AG08395 (cell line): ENCODE data around the gene ADAMTSL2.
A peak's percentile ranks its signal among the peaks of the same experiment; 100 is the strongest.
"Not testable (repeated sequence)": the region's sequence is repeated elsewhere in the genome, so short reads cannot be mapped to it uniquely, and the experiment has no call there.

ENCODE experiments used
- DNase-seq: peaks from one replicate; pipeline ENCODE4 v3.0.0; 2012; ENCODE audit warnings: mixed read lengths, low spot score

Gene ADAMTSL2

DNA sequence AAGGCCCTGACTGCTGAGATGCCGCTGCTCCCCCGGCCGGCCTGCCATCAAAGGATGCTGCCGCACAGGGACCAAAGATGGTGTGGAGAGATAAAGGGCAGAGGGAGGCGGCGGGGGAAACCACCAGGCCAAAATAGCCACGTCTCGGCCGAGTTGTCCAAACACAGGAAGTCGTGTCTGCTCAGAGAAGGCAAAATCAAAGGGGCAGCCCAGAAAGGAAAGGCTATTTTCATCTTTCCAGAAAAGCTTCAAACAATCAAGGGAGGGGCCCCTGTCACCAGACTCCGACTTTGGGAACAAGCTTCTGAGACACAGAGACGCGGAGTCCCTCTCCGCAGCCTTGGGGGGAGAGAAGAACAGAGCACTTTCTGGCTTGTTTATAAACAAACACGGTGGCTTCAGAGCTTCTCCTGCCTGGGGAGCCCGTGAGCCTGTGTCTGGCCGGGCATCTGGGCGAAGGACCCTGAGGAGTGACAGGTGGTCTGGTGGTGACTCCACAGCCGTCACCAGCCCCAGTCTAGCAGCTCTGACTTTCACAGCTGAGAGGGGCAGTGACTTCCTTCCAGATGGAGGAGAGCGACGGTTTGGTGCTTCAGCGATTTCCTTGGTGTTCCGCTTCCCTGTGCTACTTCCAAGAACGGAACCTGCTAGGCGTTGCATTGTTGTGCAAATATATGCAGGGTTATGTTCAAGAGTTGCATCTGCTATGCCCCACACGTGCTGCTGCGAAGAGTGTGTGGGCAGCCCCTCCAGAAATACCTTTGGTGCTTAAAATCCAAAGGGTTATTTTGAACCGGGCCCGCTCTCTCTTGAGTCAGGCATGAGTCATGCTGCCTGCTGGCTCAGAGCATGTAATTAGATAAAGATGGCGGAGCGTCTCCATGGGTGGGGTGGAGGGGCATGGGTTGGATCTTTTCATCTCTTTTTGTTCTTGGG is 24.0 kb downstream of the ADAMTSL2 start:
- peak; percentile 92 for DNase-seq

DNA sequence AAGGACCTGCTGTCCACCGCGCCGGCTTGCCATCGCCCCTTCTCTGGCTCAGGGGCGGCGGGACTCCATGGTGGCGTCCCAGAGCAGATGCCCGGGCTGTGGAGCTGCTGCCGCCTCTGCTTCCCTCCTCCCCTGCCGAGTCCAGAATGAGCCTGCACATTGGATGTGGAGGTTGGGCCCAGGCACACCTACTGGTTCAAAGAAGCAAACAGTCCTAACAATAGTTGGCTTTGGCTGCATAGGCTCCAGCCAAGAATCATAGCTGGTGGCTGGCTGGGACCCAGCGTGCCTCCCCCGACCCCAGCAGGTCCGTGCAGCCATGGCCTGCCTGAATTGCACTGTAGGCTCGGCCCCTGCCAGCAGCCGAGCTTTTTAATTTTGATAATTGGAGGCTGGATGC is 25.8 kb downstream of the ADAMTSL2 start:
- no peak for DNase-seq

DNA sequence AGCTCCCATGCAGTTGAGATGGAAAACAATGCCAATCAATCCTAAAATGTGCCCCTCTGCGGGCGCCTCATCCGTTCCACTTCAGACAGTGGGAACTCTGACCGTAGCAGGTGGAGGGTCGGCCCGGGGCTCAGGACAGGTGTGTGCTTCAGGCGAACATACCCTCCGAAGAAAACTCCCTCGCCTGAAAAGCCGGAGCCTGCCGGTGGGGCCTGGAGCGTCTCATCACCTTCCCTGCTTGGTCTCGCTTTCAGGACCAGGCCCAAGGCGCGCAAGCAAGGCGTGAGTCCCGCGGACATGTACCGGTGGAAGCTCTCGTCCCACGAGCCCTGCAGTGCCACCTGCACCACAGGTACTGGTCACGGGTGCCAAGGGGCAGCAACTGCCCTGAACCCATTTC is 26.4 kb downstream of the ADAMTSL2 start:
- no peak for DNase-seq

DNA sequence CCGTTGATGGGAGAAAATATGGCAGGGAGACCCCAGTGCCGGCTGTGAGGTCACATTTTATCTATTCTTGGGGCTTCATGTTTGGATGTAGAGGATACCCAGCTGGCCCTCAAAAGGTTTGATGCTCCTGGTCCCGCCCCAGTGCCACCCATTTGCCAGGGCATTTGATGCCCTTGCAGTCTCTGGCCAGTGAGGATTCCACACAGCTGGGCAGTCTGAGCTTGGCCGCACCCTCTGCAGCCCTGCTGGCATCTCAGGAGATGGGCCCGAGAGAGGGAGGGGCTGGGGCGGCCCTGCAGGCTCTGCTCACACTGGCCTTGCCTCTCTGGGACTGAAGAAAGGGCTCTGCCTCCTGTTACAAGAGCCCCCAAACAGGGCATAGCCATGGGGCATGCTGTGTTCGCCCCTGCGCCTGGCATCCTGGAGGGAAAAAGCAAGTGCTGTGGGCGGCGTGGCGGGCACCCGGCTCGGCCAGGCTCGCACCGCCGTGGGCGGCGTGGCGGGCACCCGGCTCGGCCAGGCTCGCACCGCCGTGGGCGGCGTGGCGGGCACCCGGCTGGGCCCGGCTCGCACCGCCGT is 27.6 kb downstream of the ADAMTSL2 start:
- DNase-seq = no peak

DNA sequence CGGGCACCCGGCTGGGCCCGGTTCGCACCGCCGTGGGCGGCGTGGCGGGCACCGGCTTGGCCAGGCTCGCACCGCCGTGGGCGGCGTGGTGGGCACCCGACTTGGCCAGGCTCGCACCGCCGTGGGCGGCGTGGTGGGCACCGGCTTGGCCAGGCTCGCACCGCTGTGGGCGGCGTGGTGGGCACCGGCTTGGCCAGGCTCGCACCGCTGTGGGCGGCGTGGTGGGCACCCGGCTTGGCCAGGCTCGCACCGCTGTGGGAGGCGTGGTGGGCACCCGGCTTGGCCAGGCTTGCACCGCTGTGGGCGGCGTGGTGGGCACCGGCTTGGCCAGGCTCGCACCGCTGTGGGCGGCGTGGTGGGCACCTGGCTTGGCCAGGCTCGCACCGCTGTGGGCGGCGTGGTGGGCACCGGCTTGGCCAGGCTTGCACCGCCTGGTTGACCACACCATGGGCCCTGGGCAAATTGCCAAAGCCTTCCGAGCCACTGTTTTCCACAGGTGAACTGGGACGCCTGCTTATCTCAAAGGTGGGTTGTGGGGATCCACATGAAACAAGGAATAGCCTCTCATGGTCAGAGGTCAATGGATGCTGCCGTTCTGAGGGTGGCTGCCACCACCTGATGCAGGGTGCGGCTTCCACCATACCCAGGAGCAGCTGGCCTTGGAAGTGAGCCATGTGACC is 28.2 kb downstream of the ADAMTSL2 start:
- DNase-seq = no peak

DNA sequence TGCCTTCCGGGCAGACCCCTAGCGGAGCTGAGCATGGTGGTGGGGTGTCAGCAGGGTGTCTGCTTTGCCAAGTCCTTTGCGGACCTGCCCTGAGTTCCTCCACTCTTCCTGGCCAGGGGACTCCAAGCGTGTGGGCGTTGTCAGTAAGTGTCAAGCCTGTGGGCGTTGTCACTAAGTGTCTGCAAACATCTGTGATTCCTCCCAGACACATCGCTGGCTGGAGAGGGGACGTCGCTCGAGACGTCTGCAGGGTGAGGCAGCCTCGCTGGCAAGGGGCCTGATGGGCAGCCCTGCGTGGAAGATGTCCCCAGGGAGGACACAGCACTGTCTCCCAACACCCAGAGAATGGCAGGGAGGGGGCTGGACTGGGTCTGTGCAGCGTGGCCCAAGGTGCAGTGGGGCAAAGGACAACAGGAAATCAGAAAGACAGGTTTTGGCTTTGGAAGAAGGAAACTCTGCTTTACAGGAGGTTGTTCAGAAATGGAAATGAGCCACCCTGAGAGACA is 28.8 kb downstream of the ADAMTSL2 start:
- peak; percentile 36 for DNase-seq

DNA sequence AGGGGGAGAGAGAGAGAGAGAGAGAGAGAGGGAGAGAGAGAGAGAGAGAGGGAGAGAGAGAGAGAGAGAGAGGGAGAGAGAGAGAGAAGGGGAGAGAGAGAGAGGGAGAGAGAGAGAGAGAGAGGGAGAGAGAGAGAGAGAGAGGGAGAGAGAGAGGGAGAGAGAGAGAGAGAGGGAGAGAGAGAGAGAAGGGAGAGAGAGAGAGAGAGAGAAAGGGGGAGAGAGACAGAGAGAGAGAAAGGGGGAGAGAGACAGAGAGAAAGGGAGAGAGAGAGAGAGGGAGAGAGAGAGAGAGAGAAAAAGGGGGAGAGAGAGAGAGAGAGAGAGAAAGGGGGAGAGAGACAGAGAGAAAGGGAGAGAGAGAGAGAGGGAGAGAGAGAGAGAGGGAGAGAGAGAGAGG is 29.3 kb downstream of the ADAMTSL2 start:
- DNase-seq = not testable (repeated sequence)

DNA sequence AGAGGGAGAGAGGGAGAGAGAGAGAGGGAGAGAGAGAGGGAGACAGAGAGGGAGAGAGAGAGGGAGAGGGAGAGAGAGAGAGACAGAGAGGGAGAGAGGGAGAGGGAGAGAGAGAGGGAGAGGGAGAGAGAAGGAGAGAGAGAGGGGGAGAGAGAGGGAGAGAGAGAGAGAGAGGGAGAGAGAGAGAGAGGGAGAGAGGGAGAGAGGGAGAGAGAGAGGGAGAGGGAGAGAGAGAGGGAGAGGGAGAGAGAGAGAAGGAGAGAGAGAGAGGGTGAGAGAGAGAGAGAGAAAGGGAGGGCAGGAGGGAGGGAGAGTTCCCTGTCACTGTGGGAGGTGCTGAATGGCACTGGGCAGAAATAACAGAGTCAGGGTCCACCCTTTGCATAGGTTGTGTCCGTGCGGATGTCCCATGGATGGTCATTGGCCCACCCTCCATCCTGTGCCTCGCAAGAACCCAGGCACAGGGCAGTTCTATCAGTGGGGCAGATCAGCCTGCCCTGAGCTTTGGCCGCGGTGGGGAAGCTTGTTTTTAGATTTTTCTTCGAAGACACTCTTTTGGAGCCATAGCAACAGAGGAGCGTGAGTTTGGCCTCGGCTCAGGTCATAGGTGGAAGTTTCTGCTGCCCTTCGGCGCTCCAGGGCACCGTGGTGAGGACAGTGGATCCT is 30.1 kb downstream of the ADAMTSL2 start:
- DNase-seq = no peak

DNA sequence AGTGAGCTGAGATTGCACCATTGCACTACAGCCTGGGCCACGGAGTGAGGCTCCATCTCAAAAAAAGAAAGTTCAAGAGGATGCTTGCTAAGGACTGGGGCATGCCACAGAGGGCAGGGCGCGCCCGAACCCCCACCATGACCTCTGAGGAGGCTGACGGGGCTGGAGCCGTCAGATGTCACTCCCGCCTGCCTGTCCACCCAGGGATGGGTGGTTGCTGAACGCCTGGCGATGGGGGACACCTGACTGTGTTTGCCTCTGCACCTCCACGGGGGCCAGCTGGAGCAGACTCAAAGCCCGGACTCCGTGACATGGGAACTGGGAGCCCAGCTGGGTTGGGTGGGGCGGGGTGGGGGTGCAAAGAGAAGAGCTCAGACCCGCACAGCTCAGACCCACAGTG is 31.9 kb downstream of the ADAMTSL2 start:
- no peak for DNase-seq

DNA sequence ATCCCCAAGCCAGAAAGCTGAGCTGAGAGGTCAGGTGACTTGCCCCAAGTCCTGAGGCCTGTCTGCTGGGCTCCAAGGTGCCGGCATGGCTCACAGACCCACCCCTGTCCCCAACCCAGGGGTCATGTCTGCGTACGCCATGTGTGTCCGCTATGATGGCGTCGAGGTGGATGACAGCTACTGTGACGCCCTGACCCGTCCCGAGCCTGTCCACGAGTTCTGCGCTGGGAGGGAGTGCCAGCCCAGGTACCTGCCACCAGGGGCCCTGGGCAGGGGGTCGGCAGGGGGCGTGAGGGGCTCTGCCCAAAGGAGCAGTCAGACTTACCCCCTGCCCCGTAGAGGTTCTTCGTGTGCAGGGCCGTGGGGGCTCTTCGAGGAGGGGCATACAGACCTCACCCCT is 32.3 kb downstream of the ADAMTSL2 start:
- no peak for DNase-seq

DNA sequence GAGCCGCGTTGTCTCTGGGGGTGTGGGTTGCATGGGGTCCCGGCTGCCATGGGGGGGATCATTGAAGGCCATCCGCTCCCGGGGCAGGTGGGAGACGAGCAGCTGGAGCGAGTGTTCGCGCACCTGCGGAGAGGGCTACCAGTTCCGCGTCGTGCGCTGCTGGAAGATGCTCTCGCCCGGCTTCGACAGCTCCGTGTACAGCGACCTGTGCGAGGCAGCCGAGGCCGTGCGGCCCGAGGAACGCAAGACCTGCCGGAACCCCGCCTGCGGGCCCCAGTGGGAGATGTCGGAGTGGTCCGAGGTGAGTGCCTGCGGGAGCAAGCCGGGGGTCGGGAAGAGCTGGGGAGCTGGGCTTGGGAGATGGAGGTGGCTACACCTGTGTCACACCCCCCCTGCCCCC is 33.7 kb downstream of the ADAMTSL2 start:
- DNase-seq = no peak

DNA sequence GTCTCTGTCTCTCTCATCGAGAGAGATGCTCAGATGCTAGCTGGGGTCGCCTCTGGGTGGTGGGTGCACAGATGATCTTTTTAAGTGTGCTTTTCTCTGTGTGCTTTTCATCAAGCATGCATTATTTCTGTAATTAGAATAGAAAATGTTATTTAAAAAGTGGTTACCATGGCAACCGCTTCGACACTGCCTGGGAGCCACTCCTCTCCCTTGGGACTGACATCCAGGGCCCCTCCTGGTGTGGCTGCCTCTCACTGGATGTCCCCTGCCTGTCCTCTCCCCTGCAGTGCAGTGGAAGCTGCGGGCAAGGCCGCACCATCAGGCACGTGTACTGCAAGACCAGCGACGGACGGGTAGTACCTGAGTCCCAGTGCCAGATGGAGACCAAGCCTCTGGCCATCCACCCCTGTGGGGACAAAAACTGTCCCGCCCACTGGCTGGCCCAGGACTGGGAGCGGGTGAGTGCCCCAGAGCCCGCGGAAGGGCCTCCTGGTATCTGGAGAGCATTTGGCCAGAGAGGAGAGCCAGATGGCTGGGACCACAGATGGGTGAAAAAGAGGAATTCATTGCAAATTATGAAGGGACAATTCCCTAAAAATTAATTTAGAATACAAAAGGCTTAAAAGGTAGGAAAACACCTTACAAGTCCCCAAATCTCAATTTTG is 34.7 kb downstream of the ADAMTSL2 start:
- no peak for DNase-seq

DNA sequence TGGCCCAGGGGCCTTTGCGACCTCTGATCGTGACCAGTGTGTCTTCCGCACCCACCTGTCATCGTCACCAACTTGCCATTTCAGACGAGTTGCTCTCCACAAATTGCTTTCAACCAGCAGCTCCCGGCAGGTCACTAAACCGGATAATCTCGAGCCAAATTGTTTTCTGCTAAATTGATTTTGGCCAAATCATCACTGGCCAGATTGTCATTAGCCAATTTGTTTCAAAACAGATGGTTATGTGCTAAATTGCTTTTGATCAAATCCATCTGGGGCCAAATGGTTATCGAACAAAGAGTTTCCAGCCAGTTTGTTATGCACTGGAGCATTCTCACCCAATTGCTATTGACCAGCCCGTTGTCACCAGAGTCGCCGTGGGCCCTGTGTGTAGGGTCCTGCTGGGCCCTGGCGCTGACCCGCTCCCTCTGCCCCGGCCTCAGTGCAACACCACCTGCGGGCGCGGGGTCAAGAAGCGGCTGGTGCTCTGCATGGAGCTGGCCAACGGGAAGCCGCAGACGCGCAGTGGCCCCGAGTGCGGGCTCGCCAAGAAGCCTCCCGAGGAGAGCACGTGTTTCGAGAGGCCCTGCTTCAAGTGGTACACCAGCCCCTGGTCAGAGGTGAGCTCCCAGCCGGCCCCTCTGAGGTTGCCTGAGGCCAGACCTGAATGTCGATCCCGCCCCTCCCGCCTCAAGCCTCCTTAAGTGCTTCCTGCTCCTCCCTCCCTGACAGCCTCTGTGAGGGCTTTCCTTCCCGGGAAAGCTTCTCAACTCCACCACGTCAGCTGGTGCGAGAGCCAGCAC is 35.6 kb downstream of the ADAMTSL2 start:
- DNase-seq = no peak

DNA sequence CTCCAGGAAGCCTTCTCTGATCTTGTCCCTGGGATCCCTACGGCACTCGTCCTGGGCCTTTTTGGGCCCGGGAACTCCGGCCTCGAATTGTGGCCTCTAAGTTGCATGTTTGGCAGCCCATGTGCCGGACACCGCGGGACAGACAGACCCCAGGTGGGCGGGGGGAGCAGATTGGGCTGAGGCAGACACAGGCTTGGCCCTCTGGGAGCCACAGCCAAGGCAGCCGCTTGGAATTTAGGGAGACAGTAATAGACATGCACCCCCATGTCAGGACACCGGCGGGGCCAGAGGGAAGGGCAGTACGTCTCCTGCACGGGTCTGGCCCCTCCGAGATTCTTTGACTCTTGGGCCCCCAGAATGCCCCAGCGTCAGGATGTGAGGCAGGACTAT is 36.2 kb downstream of the ADAMTSL2 start:
- no peak for DNase-seq

DNA sequence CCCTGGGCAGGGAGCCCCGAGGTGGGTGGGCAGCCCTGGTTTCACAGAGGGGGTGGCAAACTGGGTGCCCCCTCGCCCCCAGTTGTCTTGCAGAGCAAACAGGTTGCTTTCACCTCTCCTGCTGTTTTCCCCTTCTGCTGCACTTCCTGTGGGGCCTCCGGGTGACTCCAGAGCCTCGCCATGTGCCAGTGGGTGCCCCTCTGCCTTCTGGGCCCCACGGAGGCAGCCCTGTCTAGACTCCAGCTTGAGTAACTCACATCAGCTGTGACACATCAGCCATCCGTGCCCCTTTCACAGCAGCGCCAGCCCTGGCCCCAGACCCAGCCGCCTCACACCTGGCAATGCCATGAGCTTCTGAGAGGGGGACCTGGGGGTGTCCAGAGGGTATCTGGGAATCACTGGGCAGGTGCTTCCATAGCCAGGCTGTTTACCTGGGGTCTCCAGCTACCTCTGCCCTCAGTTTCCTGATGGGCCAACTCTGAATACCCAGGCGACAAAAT is 36.9 kb downstream of the ADAMTSL2 start:
- DNase-seq = no peak

DNA sequence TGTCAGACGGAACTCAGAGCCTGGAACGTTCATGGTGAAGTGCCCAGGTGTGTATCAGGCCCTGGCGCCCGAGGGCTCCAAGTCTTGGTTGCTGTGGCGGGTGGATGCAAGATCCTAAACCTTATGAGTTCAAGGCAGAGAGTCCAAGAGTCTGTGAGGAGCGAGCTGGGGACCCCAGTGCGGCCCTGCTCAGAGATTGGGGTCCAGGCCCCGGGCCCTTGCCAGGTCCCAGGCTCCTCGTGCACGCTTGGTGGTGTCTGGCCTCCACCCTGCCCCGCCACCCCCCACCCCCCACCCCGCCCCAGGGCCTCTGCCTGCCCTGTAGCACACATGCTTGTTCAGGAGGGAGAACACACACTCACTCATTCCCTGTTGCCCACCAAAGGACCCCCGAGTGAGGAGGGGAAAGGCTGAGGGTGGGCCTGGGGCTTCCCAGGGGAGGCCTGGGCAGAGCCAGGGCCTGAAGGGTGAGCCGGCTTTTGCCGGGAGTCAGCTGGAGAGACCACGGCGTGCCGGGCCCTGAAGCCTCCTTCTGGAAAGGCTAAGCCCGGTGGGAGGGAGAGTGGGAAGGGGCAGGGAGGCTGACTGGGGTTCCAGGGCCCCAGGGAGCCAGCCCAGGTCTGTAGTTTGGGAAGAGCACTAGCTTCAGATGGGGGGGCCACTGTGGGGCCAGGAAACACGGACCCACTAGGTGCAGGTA is 37.5 kb downstream of the ADAMTSL2 start:
- no peak for DNase-seq

DNA sequence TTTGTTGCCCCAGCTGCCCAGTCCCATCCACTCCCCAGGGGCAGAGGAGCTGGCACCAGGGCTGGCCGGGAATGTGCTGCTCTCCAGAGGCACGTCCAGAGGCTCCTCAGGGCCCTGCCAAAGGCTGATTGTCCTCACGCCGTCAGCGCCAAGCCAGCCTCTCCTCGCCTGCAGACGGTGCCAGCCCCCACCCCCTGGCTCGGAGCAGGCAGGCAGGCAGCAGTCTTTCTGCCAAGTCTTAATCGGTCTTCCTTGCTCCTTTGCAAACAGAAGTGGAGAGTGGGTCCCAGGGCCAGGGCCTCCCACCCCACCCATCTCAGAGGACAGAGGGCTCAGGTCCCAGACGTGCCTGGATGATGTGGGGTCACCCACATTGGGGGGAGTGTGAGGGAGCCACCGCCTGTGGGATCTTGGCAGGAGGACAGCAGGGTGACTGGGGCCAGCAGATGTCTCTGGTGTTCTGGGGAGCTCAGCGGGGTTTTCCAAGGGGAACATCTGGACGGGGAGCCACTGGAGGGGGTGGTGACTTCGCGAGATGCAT is 38.4 kb downstream of the ADAMTSL2 start:
- DNase-seq = peak; percentile 19

DNA sequence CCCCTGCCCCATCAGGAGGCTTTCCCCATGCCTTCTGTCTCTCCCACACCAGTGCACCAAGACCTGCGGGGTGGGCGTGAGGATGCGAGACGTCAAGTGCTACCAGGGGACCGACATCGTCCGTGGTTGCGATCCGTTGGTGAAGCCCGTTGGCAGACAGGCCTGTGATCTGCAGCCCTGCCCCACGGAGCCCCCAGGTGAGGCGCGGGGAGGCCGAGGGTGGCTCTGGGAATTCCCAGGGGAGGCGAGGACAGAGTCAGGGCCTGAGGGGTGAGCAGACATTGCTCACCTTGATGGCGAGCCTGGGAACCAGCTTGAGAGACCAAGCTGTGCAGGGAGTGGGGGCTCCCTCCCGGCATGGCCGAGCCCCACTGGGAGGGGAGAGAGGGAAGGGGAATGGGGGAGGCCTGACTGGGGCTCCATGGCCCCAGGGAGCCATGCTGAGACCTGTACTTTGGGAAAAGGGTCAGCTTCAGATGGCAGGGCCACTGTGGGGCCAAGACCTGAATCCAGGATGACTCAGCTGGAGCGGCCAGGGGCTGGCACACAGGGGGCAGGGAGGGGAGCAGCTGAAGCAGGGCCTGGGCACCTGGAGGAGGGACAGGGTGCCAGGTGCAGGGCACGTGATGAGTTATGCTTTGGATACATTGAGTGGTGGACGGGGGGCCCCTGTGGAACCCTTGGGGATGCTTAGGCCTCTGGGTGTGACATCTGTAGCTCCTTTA is 39.4 kb downstream of the ADAMTSL2 start:
- DNase-seq = no peak

DNA sequence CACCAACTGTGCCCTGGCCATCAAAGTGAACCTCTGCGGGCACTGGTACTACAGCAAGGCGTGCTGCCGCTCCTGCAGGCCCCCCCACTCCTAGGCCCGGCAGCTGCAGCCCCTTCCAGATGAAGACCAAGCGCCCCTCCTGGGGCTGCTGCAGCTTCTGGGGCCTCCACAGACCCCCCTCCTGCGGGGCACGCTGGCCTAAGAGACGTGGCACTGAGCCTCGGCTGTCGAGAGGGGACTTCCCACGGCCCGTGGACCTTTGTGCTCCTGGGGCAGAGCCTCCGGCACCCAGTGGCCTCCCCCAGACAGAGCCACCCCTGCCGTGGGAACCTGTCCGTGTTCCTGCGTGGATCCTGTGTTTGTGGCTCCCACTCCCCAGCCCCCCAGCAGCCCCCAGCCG is 40.3 kb downstream of the ADAMTSL2 start:
- DNase-seq = no peak
